Gastrocnemius medialis (tissue), 4 donors: ENCODE data around the gene IST1. TPM values are rescaled to one million over a fixed set of nuclear protein-coding genes. Genes with fewer than 3 reads are reported as not detected.

Source experiments
- ATAC-seq, 2 donors: fragments of 150-250 bp; one replicate each; pipeline ENCODE4 v1.9.1; 2016
- DNase-seq, 2 donors: peaks; one replicate each; pipeline ENCODE4 v3.0.0-alpha.2; 2019
- H3K27ac ChIP-seq, 4 donors: fragments of 200-600 bp; sonication (generic); 1 replicate in 1 of 4; 2 replicates in 3 of 4; pipeline ENCODE4 v1.5.1; 2016 to 2018; ENCODE audit warnings: mild to moderate bottlenecking in 2 of 4, moderate library complexity in 1 of 4
- H3K27me3 ChIP-seq, 3 donors: fragments of 200-600 bp; sonication (generic) in 2 of 3; 1 replicate in 1 of 3; 2 replicates in 2 of 3; pipeline versions ENCODE4 v1.5.1 to v1.6.0; 2016 to 2019; ENCODE audit warnings: mild to moderate bottlenecking in 1 of 3, moderate library complexity in 1 of 3
- H3K36me3 ChIP-seq, 2 donors: fragments of 200-600 bp; sonication (generic) in 1 of 2; one replicate each; pipeline ENCODE4 v1.5.1; 2017 to 2018
- H3K4me1 ChIP-seq, 2 donors: fragments of 200-600 bp; sonication (generic) in 1 of 2; one replicate each; pipeline ENCODE4 v1.5.1; 2016 to 2017; ENCODE audit warnings: mild to moderate bottlenecking in 2 of 2
- H3K4me3 ChIP-seq, 4 donors: fragments of 200-600 bp; sonication (generic) in 3 of 4; 1 replicate in 1 of 4; 2 replicates in 3 of 4; pipeline ENCODE4 v1.5.1; 2016 to 2019; ENCODE audit warnings: mild to moderate bottlenecking in 2 of 4
- H3K9me3 ChIP-seq, 3 donors: fragments of 200-600 bp; sonication (generic) in 2 of 3; 1 replicate in 1 of 3; 2 replicates in 2 of 3; pipeline ENCODE4 v1.5.1; 2016 to 2019
- CTCF ChIP-seq, 5 experiments: fragments of 450-650 bp in 3 of 5; fragments of 200-600 bp in 2 of 5; sonication (generic) in 2 of 5; IDR thresholded peaks in 4 of 5; conservative IDR thresholded peaks in 1 of 5; 1 replicate in 4 of 5; 2 replicates in 1 of 5; pipeline ENCODE4 v1.5.1; 2016 to 2019; ENCODE audit warnings: antibody characterized with exemption in 5 of 5, mild to moderate bottlenecking in 3 of 5, moderate library complexity in 3 of 5
- POLR2A ChIP-seq, 2 donors: fragments of 450-650 bp; IDR thresholded peaks; one replicate each; pipeline ENCODE4 v1.6.1; 2017; ENCODE audit warnings: antibody characterized with exemption in 2 of 2, mild to moderate bottlenecking in 2 of 2, moderate library complexity in 2 of 2
- in situ Hi-C, 4 donors: fragments of 200-750 bp; cut with MboI; loops; one replicate each; pipeline versions ENCODE4 v1.15.0 to v1.8.0; 2017; ENCODE audit warnings: low sequenced_read_pairs in 4 of 4
- intact Hi-C: fragments of 100-400 bp; cut with DNase I; formaldehyde crosslinking; loops from one replicate; pipeline ENCODE4 v1.15.1; 2023; ENCODE audit warnings: low total_unique reads
- total RNA-seq, 4 donors: library from RNA; depleted of rRNA; stranded (reverse); fragments of >200 nt; gene quantifications; one replicate each; pipeline versions ENCODE4 v1.1.0 to v1.2.3, GENCODE V29; 2016

The IST1 gene
- total RNA-seq, 4 donors from 2014 or later = 90.8 to 141 (median 112) TPM

GRCh38 chr16:71873199-71873598 is 22.1 kb upstream of the IST1 start:
- Histone ChIP-seq H3K4me1 (no peaks in the 10 kb centered on the region), H3K36me3 (peaks cover 0 to 13% of the 10 kb centered on the region in 2 donors), H3K27me3 (no peaks in the 10 kb centered on the region), H3K9me3 (no peaks in the 10 kb centered on the region), H3K27ac (no peak overlapping the region), H3K4me3 (no peak overlapping the region)
- TF ChIP-seq POLR2A (IDR thresholded peaks at IDR 0.05) (no peak), CTCF (IDR thresholded peaks at IDR 0.05 in 4 of 5, conservative IDR thresholded peaks at IDR 0.05 in 1 of 5) (no peak)
- DNase-seq (no peak), ATAC-seq (no peak)
- intact Hi-C loops (no loop called here), in situ Hi-C loops (no loop called here)

GRCh38 chr16:71878911-71879310 is 16.4 kb upstream of the IST1 start:
- DNase-seq (no peak), ATAC-seq (no peak)
- in situ Hi-C loops = no loop called here
- intact Hi-C loops = no loop called here
- Histone ChIP-seq H3K9me3 (no peaks in the 10 kb centered on the region), H3K36me3 (peaks cover 0 to 40% of the 10 kb centered on the region in 2 donors), H3K4me3 (no peak overlapping the region), H3K27ac (no peak overlapping the region), H3K27me3 (no peaks in the 10 kb centered on the region), H3K4me1 (peaks cover 7 to 8% of the 10 kb centered on the region in 2 donors)
- no peak for TF ChIP-seq POLR2A (IDR thresholded peaks at IDR 0.05)
- TF ChIP-seq CTCF (IDR thresholded peaks at IDR 0.05 in 4 of 5, conservative IDR thresholded peaks at IDR 0.05 in 1 of 5) = no peak

GRCh38 chr16:71880176-71880575 is 15.2 kb upstream of the IST1 start:
- TF ChIP-seq POLR2A (IDR thresholded peaks at IDR 0.05) (no peak), CTCF (IDR thresholded peaks at IDR 0.05 in 4 of 5, conservative IDR thresholded peaks at IDR 0.05 in 1 of 5) (no peak)
- intact Hi-C loops = loop anchor here (5.0 kb wide), 2 partner anchors 33 to 158 kb away; partner anchors contain the start of genes ATXN1L and PHLPP2
- Histone ChIP-seq H3K27ac (no peak overlapping the region), H3K27me3 (no peaks in the 10 kb centered on the region), H3K36me3 (peaks cover 0 to 40% of the 10 kb centered on the region in 2 donors), H3K4me3 (no peak overlapping the region), H3K4me1 (peaks cover 7 to 8% of the 10 kb centered on the region in 2 donors), H3K9me3 (no peaks in the 10 kb centered on the region)
- in situ Hi-C loops = no loop called here
- no peak for ATAC-seq
- DNase-seq = no peak

- peaks cover 7 to 8% of the 10 kb centered on the region in 2 donors for H3K4me1 ChIP-seq
Observed at GRCh38 chr16:71882505-71883167, 12.7 kb upstream of the IST1 start.

More at GRCh38 chr16:71882505-71883167, 12.7 kb upstream of the IST1 start:
- Histone ChIP-seq H3K9me3 (no peaks in the 10 kb centered on the region), H3K4me3 (peak overlapping the region; percentile 72 to 93 (median 90)), H3K27me3 (no peaks in the 10 kb centered on the region), H3K36me3 (peaks cover 0 to 29% of the 10 kb centered on the region in 2 donors), H3K27ac (peak overlapping the region; percentile 90 to 96 (median 92))
- TF ChIP-seq CTCF (IDR thresholded peaks at IDR 0.05 in 4 of 5, conservative IDR thresholded peaks at IDR 0.05 in 1 of 5) = peak; percentile 76 to 93 (median 85)
- TF ChIP-seq POLR2A (IDR thresholded peaks at IDR 0.05) = no peak
- ATAC-seq (peak; percentile 57 to 60), DNase-seq (peak in 1 of 2 donors; percentile 46)
- in situ Hi-C loops (no loop called here), intact Hi-C loops (loop anchor here (1.0 to 5.0 kb wide), 4 partner anchors 13 to 160 kb away; partner anchors contain the start of genes AP1G1, ATXN1L, IST1 and PHLPP2)
